ENCODE measurements around the gene RNU7-1. TPM values are rescaled to one million over a fixed set of nuclear protein-coding genes. Genes with fewer than 3 reads are reported as not detected.

RNU7-1 gene
- total and polyA plus RNA-seq, 9 of the 15 experiments (the other 6 are each of a cell fraction or from before 2014, with no cell fraction given): not detected

DNA sequence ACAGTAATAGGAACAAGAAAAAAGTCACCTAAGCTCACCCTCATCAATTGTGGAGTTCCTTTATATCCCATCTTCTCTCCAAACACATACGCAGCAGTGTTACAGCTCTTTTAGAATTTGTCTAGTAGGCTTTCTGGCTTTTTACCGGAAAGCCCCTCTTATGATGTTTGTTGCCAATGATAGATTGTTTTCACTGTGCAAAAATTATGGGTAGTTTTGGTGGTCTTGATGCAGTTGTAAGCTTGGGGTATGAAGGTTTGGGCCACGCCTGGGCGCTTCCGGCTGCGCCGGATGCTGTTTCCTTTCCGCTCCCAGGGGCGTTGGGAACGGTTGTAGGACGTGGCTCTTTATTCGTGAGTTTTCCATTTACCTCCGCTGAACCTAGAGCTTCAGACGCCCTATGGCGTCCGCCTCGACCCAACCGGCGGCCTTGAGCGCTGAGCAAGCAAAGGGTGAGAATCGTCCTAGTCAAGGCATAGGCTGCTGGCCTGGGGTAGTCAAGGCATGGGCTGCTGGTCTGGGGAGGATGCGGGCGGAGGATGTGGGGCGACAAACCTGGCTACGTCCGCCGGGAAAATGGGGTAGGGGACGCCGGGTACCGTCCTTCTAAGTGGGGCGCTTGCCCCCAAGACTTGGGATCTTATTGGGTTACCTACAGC, at the start of gene RNU7-1, which contains the start of gene C12orf57 (continued):
- TF ChIP-seq MTA3 (IDR thresholded peaks at IDR 0.05; ENCODE audit: borderline replicate concordance) (peak; percentile 90), ZNF134 (CRISPR knock-in tag; conservative IDR thresholded peaks at IDR 0.05) (no peak; the same call in 1 of the 2 replicates), TCF3 (CRISPR knock-in tag; IDR thresholded peaks at IDR 0.05) (no peak), JUND (IDR thresholded peaks at IDR 0.05; ENCODE audit: borderline replicate concordance, low read depth, low read length) (peak; percentile 24; the same call in 1 of the 2 replicates), JUND (tag; IDR thresholded peaks at IDR 0.05; ENCODE audit: borderline replicate concordance, low read depth, low read length) (no peak), ZBTB7A (IDR thresholded peaks at IDR 0.05; ENCODE audit: borderline replicate concordance, control insufficient read depth, low read depth, low read length) (peak; percentile 77), NR3C1 (CRISPR knock-in tag; IDR thresholded peaks at IDR 0.05) (no peak), UBTF (IDR thresholded peaks at IDR 0.05; ENCODE audit: borderline replicate concordance in 1 of 2, low read depth in 2 of 2, low read length in 2 of 2) (no peak), HMGXB4 (CRISPR knock-in tag; IDR thresholded peaks at IDR 0.05) (no peak), KLF16 (IDR thresholded peaks at IDR 0.05) (no peak), ZNF280A (IDR thresholded peaks at IDR 0.05; ENCODE audit: low read depth, partially characterized antibody) (no peak), SRSF9 (IDR thresholded peaks at IDR 0.05; ENCODE audit: borderline replicate concordance, low read depth, low read length) (no peak), ZNF766 (CRISPR knock-in tag; conservative IDR thresholded peaks at IDR 0.05) (no peak), PTRF (tag; IDR thresholded peaks at IDR 0.05) (no peak), ZNF444 (CRISPR knock-in tag; IDR thresholded peaks at IDR 0.05) (peak; percentile 92), ZNF655 (CRISPR knock-in tag; IDR thresholded peaks at IDR 0.05) (peak; percentile 91), ZNF507 (tag; conservative IDR thresholded peaks at IDR 0.05) (no peak), HDAC6 (IDR thresholded peaks at IDR 0.05; ENCODE audit: low read depth, low read length) (no peak), HNRNPL (IDR thresholded peaks at IDR 0.05; ENCODE audit: low read depth, low read length) (peak; percentile 64; the same call in 1 of the 2 replicates)
- TF ChIP-seq, protein P1, sequence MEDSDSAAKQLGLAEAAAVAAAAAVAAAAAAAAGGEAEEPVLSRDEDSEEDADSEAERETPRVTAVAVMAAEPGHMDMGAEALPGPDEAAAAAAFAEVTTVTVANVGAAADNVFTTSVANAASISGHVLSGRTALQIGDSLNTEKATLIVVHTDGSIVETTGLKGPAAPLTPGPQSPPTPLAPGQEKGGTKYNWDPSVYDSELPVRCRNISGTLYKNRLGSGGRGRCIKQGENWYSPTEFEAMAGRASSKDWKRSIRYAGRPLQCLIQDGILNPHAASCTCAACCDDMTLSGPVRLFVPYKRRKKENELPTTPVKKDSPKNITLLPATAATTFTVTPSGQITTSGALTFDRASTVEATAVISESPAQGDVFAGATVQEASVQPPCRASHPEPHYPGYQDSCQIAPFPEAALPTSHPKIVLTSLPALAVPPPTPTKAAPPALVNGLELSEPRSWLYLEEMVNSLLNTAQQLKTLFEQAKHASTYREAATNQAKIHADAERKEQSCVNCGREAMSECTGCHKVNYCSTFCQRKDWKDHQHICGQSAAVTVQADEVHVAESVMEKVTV (CRISPR knock-in tag; IDR thresholded peaks at IDR 0.05): peak; percentile 58

Data from K562 (cell line).